Activated CD8-positive, alpha-beta memory T cell treated with anti-CD3 and anti-CD28 coated beads for 48 hours (primary cell): ENCODE results near the gene LMX1A.
A peak's percentile ranks its signal among the peaks of the same experiment; 100 is the strongest.

Experiments
- DNase-seq, 3 experiments: peaks; one replicate each; pipeline ENCODE4 v3.0.0-alpha.2; 2020; ENCODE audit warnings: low read depth in 2 of 3, low spot score in 2 of 3

The LMX1A gene

DNA sequence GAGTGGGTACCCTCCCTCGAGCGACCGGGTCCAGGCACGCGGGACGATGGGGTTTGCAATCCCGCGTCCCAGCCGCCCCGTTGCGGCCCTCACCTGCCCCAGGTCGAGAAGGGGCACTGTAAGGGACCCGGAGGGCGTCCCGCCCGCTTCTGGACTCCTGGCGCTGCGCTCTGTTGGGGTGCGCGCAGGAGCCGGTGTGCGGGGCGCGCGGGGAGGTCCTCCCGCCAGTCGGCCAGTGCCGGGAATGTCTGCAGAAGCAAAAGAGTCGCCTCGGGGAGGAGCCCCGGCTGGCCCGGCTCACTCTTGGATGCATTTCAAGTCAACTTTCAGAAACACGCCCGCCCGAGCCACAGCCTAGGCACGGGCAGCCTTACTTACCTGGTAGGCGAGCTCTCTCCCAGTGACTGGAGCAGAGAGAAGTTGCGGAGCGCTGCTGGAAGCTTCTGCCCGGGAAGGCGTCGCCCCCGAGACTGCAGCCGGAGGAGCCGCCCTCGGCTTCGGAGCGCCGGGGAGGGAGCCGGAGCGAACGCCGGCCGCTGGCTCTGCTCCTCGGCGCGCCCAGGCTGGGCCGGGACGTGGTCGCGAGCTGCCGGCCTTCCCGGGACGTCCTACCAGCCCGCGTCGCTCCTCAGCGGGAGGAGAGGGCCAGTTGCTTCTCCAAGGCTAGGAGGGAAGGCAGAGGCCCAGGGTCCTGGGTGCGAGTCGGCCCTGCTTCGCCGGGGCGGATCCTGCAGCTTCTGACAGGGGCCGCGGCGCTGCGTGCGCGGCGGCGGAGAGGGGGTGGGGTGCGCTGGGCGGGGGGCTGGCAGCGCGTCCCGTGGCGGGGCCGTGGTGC is at the start of gene LMX1A:
Gene LMX1A, minus strand, starts transcription at position 739 of the 835 bp plus-strand sequence. CDS start 1,156 bp downstream, outside the sequence.
- DNase-seq, result no peak

DNA sequence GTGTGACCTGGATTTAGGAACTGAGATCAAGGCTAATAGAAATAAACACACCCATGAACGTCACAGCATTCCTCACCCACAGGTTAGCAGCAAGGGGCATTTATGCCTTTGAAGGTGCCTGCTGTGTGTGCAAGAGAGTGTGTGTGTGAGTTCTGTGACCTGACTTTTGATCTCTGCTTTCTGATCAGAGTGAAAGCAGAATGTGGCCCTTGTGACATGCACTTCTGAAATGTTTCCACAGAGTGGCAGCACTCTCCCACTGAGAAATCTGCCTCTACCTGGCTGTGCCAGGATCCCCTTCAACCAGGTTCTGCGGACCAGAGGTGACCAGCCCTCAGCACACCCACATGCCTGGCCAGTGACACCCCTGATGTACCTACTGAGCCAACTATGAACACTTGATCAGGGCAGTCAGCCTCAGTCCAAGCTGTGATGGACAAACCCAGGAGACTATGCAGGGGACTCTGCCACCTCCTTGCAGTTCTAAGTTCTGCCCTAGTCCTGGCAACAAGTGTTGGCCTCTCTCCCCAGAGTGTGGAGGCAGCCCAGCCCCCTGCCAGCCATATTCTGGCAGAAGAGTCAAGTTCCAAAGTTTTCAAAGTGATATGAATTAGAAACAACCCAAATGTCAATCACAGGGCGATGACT is 47.4 kb upstream of the LMX1A start:
- no peak for DNase-seq

DNA sequence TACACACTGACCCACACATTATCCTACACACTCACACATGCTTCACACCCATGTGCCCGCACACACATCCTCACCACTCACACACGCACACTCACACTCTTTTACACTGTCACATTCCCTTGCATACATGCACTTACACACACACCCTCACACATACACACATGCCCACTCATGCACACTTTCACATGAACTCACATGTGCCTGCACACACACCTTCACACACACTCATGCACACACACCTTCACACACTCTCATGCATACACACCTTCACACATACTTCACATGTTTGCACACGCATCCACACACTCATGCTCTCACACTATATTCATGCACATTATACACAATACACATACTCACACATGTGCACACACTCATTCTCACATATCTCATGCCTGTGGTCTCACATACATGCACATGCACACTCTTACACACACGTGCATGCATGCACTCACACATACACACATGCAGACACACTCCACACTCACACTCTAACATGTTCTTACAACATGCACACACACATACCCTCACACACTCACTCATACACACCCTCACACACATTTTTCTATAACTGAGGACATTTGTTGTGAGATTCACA is 46.1 kb upstream of the LMX1A start:
- no peak for DNase-seq

DNA sequence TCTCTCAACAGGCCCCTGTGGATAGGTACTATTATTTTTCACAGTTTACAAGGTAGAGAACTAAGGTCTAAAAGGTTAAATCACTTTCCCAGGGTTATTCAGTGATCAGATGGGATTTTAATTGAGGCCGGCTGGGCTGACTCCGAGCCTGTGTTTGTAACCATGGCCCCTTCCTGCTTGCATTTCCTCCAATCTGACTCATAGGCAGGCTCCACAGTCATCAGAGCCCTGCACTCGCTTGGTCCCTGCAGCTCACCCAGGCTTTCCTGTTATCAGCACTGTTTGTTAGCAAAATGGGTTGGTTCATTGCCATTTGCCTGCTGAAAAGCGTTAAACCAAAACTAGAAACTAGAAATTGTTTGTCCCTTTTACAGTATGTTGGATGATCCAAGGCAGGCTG is 41.4 kb upstream of the LMX1A start:
- DNase-seq, result no peak

DNA sequence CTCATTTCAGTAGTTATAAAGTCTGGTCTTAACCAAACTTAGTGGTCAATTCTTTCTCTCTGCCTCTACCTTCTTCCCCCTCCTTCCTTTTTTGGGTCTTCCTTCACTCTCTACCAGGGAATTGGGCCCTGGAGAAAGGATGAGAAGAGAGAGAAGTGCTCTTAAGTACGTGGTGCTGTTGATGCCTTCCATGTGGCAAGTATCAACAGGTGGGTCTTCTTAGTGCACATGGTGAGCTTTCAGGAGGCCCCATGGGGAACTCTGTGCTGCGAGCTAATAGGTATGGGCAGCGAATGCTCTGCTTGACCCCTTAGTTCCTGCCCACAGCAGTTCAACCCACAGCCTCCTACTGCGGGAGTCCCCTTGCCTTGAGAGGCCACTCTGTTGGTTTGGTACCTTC is 39.4 kb upstream of the LMX1A start:
- no peak for DNase-seq

DNA sequence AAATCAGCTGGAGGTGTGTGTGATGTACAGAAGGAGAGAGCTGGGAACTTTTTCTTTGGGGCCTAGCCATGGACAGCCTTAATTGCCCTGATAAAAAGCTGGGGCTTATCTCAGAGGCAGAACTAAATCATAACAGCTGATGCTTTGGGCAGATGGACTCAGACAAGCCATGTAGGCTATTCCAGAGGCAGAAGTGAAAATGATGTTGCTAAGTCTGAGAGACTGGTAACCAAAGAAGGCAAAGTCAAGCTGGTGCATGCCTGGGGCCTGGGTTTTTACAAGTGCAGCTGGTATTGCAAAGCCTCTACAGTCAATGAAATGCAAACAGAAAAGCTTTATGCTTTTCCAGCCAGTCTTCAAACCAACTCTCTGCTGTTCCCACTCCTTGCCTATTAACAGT is 39.0 kb upstream of the LMX1A start:
- no peak for DNase-seq

DNA sequence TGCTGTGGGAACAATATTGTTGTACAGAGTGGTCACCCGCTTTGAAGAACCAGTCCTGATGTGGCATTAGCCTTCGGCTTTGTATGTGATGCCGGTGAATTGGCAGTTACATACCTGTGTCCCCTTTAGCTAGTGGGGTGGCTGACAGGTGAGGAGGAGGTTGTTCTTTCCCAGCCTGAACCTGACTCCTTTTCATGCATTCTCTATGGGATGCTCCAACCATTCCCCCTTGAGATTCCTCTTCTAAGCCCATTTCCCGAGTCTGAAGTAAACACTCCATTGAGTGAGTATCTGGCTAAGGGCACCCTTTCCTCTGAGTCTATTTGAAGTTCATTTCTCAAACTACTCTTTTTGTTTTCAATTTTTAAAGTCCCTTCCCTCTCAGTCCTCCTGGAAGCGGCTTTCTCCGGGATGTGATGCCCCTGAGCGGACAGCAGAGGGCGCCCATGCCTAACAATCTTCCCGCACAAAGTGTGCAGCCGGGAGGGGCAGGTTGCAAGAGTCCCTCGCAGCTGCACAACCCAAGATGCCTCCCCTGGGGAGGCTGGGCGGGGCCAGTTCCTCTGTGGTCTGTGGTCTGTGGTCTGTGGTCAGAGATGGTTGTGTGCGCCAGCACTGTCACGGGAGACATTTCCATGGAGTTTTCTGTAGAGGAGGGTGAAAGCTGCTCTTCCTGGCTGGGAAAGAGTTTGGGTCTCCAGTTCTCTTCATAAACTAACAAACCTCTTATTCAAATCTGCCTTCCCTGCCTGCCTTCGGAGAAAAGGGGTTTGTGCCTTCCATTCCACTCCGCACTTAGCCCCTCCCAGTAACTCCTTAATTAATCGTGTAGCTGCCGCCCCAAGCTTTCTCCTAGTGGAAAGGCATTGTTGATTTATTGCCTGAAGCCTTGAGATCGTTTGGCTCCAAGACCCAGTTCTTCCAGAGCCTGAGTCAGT is 36.4 kb upstream of the LMX1A start:
- peak; percentile 65 to 78 (median 72) for DNase-seq

DNA sequence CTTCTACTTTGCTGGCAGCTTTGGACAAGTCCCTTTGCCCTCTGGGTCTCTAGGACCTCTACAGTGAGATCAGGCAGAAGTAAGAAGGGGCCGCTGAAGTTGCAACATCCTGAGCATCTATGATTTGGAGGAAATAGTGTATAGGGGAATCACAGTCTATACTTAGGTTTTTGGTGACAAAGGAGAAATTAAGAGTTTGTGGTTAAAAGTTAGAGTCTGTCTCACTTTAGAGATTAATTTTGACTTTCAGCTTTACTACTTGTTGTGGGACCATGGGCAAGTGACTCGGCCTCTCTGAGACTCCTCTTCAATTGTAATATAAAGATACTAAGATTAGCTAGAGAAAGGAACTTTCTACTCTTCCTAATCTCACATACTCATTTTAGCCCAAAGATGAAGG is 33.1 kb upstream of the LMX1A start:
- DNase-seq, result no peak

DNA sequence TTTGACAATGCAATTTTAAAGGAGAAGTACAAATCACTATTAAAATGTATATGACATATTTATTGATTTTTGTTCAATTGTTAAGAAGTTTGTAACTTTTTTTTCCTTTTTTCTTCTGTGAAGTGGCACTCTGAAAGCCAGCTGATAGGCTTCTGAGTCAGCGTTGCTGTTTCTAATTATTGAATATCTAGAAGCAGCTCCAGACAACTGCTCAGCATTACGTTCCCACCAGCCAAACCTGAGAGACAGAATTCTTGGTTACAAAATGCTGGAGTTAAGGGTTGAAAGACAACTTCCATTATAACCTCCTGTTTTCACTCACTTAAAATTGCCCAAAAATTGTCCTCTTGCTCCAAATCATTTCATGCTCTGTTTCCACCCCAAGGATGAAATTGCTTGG is 31.4 kb upstream of the LMX1A start:
- DNase-seq, result no peak

DNA sequence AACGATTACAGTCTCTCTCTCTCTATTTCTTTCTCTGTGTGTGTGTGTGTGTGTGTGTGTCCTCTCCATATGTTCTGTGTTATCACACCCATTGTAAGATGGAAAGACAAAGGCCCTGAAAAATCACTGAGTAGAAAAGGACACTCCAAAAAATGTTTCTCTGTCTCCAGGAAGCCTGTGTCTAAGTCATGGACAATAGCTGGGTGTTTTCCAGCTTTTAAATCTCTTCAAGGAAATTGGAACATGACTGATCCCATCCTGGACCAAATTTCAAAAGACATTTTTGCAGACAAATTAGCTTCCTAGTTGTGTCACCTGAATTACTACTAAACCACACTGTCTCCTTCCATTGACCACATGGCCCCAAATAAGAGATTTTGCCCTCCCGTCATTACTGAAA is 31.0 kb upstream of the LMX1A start:
- no peak for DNase-seq

DNA sequence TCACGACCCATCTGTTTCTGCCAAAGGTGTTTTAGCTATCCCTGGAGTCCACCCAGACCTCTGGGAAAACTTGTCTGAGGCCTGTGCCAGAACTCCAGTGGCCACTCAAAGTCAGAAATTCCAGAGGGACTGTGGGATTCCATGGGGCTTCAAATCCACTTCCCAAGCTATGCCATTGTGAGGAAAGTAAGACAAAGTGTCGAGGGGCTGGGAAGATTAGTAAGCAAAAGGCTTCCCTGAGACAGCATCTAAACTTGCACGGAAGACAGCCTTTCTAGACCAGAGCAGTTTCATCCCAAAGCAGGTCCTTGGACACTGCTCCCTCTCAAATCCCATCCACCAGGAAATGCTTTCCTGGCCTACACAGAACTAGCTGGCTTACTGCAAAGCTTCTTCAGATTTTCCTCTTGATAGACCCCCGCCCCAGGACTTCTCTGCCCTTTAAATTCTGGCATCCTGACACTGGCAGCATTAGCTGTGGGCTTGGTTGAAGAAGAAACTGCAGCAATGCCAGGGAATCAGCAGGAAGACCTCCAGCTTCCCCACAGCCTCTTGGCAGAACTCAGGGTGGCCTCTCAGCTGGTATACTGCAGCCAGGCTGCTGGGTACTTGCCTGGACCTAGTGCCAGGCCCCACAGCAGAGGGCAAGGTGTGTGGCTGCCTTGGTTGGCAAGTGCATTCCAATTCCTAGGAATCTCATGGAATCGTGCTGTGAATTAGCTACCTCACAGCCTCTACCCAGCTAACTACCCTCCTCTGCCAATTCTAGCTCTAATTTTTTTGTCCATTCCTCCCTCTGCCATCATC is 27.3 kb upstream of the LMX1A start:
- DNase-seq, result no peak

DNA sequence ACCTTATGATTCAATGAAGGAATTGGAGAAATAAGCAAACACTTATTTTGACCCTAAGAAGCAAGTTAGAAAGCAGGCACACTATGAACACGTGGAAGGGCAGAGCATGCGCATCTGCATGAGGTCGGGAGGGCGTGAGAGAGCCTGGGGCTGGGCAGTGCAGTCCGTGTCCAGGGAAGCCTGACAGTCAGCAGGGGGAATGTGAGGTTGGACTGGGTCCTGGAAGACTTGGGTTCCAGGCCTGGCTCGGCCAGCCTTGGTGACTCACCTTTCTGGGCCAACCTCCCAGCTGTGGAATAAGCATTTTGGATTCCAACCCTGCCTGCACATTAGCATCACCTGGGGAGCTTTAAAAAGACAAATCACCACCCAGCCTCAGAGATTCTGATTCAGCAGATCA is 26.6 kb upstream of the LMX1A start:
- DNase-seq, result no peak

DNA sequence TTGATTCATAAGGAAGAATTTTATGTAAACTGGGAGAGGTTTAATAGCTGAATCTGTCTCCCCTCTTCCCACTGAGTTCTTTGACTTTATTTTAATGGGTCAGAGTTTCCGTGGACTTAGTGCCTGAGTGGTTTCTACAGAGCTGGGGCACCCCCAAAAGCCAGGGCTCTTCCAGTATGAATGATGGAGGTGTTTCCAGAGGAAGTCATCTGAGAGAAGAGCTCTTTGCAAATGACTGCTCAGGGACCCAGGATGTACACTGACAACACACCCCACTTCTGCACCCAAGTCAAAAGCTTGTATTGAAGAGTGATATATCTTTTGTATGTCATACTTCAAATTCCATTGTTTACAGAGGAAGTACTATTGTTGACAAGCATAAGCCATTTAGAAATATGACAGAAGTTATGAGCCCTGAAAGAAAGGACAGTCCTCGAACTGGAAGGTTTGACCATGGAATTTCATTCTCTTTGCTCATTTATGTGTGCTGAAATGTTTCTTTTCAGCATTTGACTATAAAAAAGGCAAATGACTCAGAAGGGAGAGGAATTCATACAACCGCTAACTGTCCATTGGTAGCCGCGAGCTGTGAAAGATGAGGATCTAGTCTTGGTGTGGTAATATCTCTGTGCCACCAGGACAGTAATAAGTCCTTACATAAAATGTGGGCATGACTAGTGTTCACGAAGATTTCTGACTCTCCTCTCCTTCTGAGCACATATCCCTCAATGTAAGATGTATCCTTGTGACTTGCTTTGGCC is 25.4 kb upstream of the LMX1A start:
- DNase-seq, result no peak

DNA sequence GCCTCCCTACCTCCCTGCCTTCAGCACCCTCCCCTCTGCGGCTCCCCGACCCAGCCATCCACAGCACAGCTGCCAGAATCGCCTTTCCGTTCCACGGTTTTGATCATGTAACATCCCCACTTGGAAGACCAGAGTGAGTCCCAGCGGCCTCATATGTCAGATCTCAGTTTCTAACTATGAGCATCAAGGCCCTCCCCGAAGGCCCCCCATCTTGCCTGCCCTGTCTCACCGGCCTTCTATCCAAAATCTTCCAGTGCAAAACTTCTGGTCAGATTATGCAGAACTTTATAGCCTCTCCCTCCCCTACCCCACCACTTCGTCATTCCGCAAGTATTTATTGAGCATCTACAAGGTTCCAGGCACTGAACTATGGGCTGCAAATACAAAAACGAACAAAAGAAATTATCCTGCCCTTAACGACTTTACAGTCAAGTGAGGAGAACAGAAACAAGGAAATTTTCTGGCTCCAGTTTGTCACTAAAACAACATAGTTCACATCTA is 20.3 kb upstream of the LMX1A start:
- DNase-seq, result no peak

DNA sequence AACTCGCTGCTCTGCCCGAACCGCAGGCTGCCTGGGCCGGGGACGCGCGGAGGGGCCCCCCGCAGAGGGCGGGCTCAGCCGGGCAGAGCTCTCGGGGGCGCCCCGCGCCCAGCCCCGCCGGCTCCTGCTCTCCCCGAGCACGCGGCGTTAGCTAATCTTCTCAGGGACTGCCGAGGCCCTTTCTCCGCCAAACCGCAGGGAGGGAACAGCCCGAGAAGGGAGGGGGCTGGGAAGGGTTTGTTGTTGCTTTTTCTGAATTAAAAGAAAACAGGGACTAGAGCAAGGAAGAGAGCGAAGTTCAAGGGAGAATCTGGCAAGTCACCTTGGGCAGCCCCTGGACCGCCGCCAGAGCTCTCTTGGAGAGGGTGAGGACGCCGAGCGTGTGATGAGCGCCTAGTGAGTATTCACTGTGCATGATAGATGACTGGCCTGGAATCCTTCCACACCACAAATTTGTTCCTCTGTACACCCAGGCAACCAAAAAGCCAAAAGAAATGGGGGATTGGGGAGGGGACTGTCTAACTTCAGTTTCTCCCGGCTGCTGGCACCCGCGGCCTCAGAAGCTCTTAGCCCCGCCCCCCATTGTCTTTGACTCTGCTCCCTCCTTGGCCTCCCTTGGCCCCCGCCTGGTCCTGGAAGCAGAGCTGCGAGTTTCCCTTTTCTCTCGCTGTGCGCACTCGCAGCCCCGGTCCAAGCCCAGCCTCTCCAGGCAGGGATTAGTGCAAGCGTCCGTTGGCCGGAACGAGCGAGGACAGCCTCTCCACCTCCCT is 19.7 kb upstream of the LMX1A start:
- no peak for DNase-seq

DNA sequence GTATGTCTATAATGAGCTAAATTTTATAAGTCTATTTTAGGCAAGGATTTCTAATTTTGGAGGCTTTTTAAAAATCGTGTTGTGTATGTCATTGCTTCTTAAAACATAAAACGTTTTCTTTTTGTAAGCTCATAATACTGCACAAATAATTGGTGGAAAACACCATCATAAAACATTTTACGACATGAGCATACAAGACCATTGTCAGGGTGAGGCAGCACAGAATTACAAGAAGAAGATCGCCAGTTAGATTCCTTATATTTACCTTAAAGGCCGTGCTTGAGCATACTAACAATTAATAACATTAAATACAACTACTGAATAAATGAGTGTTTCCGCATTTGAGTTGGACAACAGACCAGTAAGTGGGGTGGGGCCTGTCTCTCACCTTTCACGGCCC is 19.1 kb upstream of the LMX1A start:
- DNase-seq, result no peak

DNA sequence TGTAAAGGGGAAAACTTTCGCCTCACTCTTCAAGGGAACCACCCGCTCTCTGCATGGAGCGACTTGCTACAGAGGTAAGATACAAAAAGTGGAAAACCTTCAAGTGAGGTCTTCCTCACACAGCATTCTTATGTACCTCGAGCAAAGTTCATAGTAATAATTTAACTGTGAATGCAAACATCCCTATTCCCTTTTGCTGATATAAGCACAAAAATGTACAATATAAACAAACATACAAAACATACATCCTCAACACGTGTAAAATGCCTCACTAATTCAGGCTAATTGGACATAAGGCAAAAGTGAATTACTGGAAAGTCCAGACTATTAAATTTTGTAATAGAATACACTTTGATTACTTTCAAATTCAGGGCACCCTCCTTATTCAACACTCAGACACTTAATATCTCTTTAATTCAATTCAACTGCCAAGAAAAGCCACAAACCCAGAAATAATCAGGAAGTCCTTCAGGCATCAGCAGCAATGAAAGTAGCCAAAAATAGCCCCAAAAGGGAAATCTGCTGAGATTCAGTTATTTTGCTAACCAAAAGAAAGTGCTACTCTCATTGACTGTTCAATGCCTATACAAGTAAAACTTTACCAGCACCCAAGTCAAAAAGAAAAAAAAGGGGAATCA is 15.2 kb upstream of the LMX1A start:
- no peak for DNase-seq

DNA sequence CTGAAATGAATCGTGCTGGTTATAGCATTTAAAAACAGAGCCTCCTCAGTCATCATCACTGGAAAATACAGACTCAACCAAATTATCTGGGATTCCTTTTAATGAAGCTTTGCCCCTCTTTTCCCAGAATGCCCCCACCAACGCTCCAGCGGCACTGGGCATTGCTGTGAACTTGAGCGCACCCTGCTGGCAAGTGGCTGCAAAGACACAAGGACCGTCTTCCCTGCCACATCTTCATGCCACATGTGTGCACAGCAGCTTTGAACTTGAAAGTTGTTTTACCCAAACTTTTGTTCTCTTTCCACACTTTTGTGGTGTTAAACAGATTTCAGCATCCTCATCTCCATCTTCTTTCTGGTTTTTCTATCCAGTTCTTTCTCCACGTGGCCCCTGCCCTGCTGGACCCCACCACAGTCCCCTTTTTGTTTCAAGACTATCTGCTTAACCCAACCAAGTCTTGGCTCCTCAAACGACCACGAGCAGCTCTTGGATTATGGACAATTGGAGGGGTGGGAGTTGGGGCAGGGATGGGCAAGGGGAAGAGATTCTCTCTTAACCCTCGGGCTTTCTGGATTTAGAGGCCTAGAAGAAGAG is 12.8 kb upstream of the LMX1A start:
- DNase-seq, result no peak
